HepG2 (cell line): ENCODE results near the gene OXLD1. TPM values are rescaled to one million over a fixed set of nuclear protein-coding genes. Genes with fewer than 3 reads are reported as not detected.
A peak's percentile ranks its signal among the peaks of the same experiment; 100 is the strongest.

Experiments used
- ATF5 ChIP-seq: sonication (generic); formaldehyde crosslinking; IDR thresholded peaks from 2 replicates; pipeline ENCODE4 v1.4.0; 2020; ENCODE audit warnings: mild to moderate bottlenecking, low read depth, missing genetic modification reagents
- BCL6 ChIP-seq: IDR thresholded peaks from 2 replicates; pipeline ENCODE4 v1.6.1; 2016; ENCODE audit warnings: missing genetic modification reagents, missing compliant biosample characterization
- DZIP1 ChIP-seq: sonication (generic); formaldehyde crosslinking; IDR thresholded peaks from 2 replicates; pipeline ENCODE4 v1.5.0; 2020; ENCODE audit warnings: mild to moderate bottlenecking, missing genetic modification reagents
- HNF4A ChIP-seq: sonication (generic); formaldehyde crosslinking; IDR thresholded peaks from 2 replicates; pipeline ENCODE4 v1.4.0; 2020; ENCODE audit warnings: missing genetic modification reagents
- MYPOP ChIP-seq: sonication (generic); formaldehyde crosslinking; IDR thresholded peaks from 2 replicates; pipeline ENCODE4 v1.8.1; 2023; ENCODE audit warnings: mild to moderate bottlenecking, moderate library complexity, missing genetic modification reagents
- PHF20 ChIP-seq: sonication (generic); formaldehyde crosslinking; IDR thresholded peaks from 2 replicates; pipeline ENCODE4 v1.5.0; 2020; ENCODE audit warnings: mild to moderate bottlenecking, missing genetic modification reagents
- RFXAP ChIP-seq: sonication (generic); formaldehyde crosslinking; IDR thresholded peaks from 2 replicates; pipeline ENCODE4 v1.4.0; 2020; ENCODE audit warnings: missing genetic modification reagents, borderline replicate concordance
- ZBTB3 ChIP-seq: sonication (generic); formaldehyde crosslinking; IDR thresholded peaks from 2 replicates; pipeline ENCODE4 v1.4.0; 2020; ENCODE audit warnings: low read depth, mild to moderate bottlenecking, moderate library complexity, missing genetic modification reagents, borderline replicate concordance
- ZNF136 ChIP-seq: sonication (generic); formaldehyde crosslinking; IDR thresholded peaks from 2 replicates; pipeline ENCODE4 v1.8.1; 2022; ENCODE audit warnings: low read depth, mild to moderate bottlenecking, moderate library complexity, missing genetic modification reagents
- ZNF224 ChIP-seq: sonication (generic); formaldehyde crosslinking; IDR thresholded peaks from 2 replicates; pipeline ENCODE4 v1.5.0; 2020; ENCODE audit warnings: mild to moderate bottlenecking, missing genetic modification reagents
- ZNF33A ChIP-seq: sonication (generic); formaldehyde crosslinking; IDR thresholded peaks from 2 replicates; pipeline ENCODE4 v1.5.1; 2020; ENCODE audit warnings: missing genetic modification reagents, mild to moderate bottlenecking, moderate library complexity, borderline replicate concordance
- ZNF747 ChIP-seq: sonication (generic); formaldehyde crosslinking; IDR thresholded peaks from 2 replicates; pipeline ENCODE4 v1.8.1; 2023; ENCODE audit warnings: missing genetic modification reagents, mild to moderate bottlenecking, borderline replicate concordance
- ZNF749 ChIP-seq: sonication (generic); formaldehyde crosslinking; IDR thresholded peaks from 2 replicates; pipeline ENCODE4 v1.8.0; 2022; ENCODE audit warnings: mild to moderate bottlenecking, missing genetic modification reagents, moderate library complexity, borderline replicate concordance
- ZNF784 ChIP-seq: sonication (generic); formaldehyde crosslinking; IDR thresholded peaks from 2 replicates; pipeline ENCODE4 v1.5.1; 2020; ENCODE audit warnings: missing genetic modification reagents, mild to moderate bottlenecking, borderline replicate concordance
- ZSCAN21 ChIP-seq: sonication (generic); formaldehyde crosslinking; IDR thresholded peaks from 2 replicates; pipeline ENCODE4 v1.8.0; 2022; ENCODE audit warnings: mild to moderate bottlenecking, missing genetic modification reagents, moderate library complexity, borderline replicate concordance
- polyA plus RNA-seq, 8 experiments: library from polyadenylated mRNA; depleted of rRNA in 3 of 8; stranded (reverse) in 7 of 8; unstranded in 1 of 8; fragments of >200 nt; fragmentation: Illumina TruSeq in 4 of 8; extraction: Trizol in 4 of 8; gene quantifications; 2 replicates each; pipeline versions ENCODE4 v1.2.1 to v1.2.3, GENCODE V29; 2011 to 2016; ENCODE audit warnings: low read depth in 4 of 8, missing spikeins in 1 of 8, mixed read lengths in 1 of 8; ENCODE audit not compliant: insufficient read depth in 1 of 8
- total RNA-seq, 5 experiments: library from RNA; depleted of rRNA; stranded (reverse); fragments of >200 nt; fragmentation: Illumina TruSeq; extraction: Trizol; gene quantifications; 2 replicates each; pipeline ENCODE4 v1.2.3, GENCODE V29; 2016; ENCODE audit warnings: low read depth in 1 of 5

OXLD1 gene
- total and polyA plus RNA-seq, 2 of the 13 experiments (the other 11 are each of a cell fraction or from before 2014, with no cell fraction given) = 27.1 to 37.5 TPM

- TF ChIP-seq ATF5 (CRISPR knock-in tag) = 0 out of 2 replicates have a peak, but pooled peaks have one; percentile 34
- no peak for TF ChIP-seq ZBTB3 (CRISPR knock-in tag)
- TF ChIP-seq ZNF747 = no peak
- TF ChIP-seq ZNF784 = no peak
- no peak for TF ChIP-seq ZNF749 (CRISPR knock-in tag)
- TF ChIP-seq HNF4A = no peak
- TF ChIP-seq ZNF33A (CRISPR knock-in tag) = no peak
- TF ChIP-seq BCL6 (CRISPR knock-in tag) = 0 out of 2 replicates have a peak, but pooled peaks have one; percentile 4
- no peak for TF ChIP-seq PHF20 (CRISPR knock-in tag)
- no peak for TF ChIP-seq ZSCAN21 (CRISPR knock-in tag)
- 0 out of 2 replicates have a peak, but pooled peaks have one; percentile 22 for TF ChIP-seq DZIP1
- peak; percentile 58; the same call in 1 of the 2 replicates for TF ChIP-seq ZNF136 (CRISPR knock-in tag)
- TF ChIP-seq MYPOP (CRISPR knock-in tag) = 0 out of 2 replicates have a peak, but pooled peaks have one; percentile 14
- TF ChIP-seq ZNF224 (CRISPR knock-in tag) = 0 out of 2 replicates have a peak, but pooled peaks have one; percentile 22
- peak; percentile 64; the same call in 1 of the 2 replicates for TF ChIP-seq RFXAP
Measured at GRCh38 chr17:81635973-81636504, 30.4 kb downstream of the OXLD1 start (continued).
